Right cardiac atrium (tissue), 5 donors: ENCODE measurements around the gene MYOC. TPM values are rescaled to one million over a fixed set of nuclear protein-coding genes. Genes with fewer than 3 reads are reported as not detected.
"Not testable (repeated sequence)": the region's sequence is repeated elsewhere in the genome, so short reads cannot be mapped to it uniquely, and the experiment has no call there.

ENCODE experiments used
- ATAC-seq, 2 donors: fragments of 200-7000 bp; cut with Tn5 transposase; one replicate each; pipeline versions ENCODE4 v1.8.0 to v1.9.1; 2020; ENCODE audit warnings: moderate library complexity in 2 of 2, mild to moderate bottlenecking in 1 of 2
- DNase-seq, 3 donors: peaks; one replicate each; pipeline ENCODE4 v3.0.0-alpha.2; 2020
- H3K27ac ChIP-seq: one replicate; pipeline ENCODE4 v1.5.1; 2013; ENCODE audit warnings: mild to moderate bottlenecking, low read length, control low read depth, moderate library complexity
- H3K27me3 ChIP-seq: one replicate; pipeline ENCODE4 v1.6.1; 2013; ENCODE audit not compliant: control insufficient read depth, insufficient read depth
- H3K4me1 ChIP-seq: one replicate; pipeline ENCODE4 v1.6.1; 2013; ENCODE audit warnings: low read length; ENCODE audit not compliant: control insufficient read depth, insufficient read depth
- H3K4me3 ChIP-seq: one replicate; pipeline ENCODE4 v1.5.1; 2013; ENCODE audit warnings: low read length, control low read depth
- H3K9me3 ChIP-seq: one replicate; pipeline ENCODE4 v1.6.1; 2013; ENCODE audit warnings: low read length; ENCODE audit not compliant: control insufficient read depth
- WGBS: extraction: QIAGEN DNeasy Blood & Tissue Kit; methylation state at CpG from one replicate; pipeline ENCODE4 v1.1.7; 2013; 5-methylcytosine and 5-hydroxymethylcytosine counted together
- intact Hi-C, 4 donors: fragments of 100-400 bp; cut with DNase I; formaldehyde crosslinking; loops; one replicate each; pipeline versions ENCODE4 v1.11.0 to v1.14.0; 2022 to 2023
- polyA plus RNA-seq: library from polyadenylated mRNA; stranded (reverse); fragments of 200-250 nt; gene quantifications from one replicate; pipeline ENCODE4 v1.2.3, GENCODE V29; 2013
- total RNA-seq, 4 donors: library from RNA; stranded (reverse); fragmentation: NEBNext Ultra II Directional; extraction: Animal tissue kit (Norgen Biotek cat#: 25700); gene quantifications; one replicate each; pipeline ENCODE4 v1.2.1, GENCODE V29; 2021
- donor health status: healthy with polysubstance abuse.
- donor health status: DM: no; HTN: yes; CAD: no.
- donor health status: DM: no; HTN: no; CAD: no.
- donor health status: DM: no; HTN: yes; CAD: no; lungs with severe emphysema.
- donor health status: DM: yes; HTN: yes; CAD: no.

MYOC gene
- total and polyA plus RNA-seq, 5 donors: 3.3 to 8.3 (median 4.3) TPM

GRCh38 chr1:171606402-171606941 is 46.0 kb downstream of the MYOC start:
- no peak for ATAC-seq
- H3K4me1 ChIP-seq: no peaks in the 10 kb centered on the region

DNA sequence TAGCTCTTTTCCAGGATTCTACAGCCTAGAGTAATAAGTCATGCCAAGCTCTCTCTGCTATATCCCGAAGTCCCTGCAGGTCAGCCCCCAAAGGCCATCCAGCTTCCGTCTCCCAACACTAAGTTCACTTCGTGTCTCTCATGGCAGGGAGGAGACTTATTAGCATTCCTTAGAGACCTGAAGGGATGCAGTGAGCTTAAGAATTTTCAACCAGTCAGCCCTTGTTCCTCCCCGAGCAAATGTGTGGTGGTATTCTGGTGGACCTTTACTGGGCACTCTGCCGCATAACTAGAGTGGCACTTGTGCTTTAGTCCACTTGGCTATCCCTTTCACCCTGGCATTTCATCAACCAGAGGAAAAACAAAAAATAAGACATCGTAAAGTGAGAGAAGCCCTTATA is 49.4 kb downstream of the MYOC start:
- H3K4me3 ChIP-seq, H3K4me1 ChIP-seq, DNase-seq, H3K27me3 ChIP-seq, intact Hi-C loops, H3K27ac ChIP-seq, ATAC-seq, H3K9me3 ChIP-seq: not testable (repeated sequence)
- WGBS: 76% methylated on average over 6 of the region's 6 CpGs

More at GRCh38 chr1:171606402-171606941, 46.0 kb downstream of the MYOC start:
- Histone ChIP-seq H3K4me3 (no peak overlapping the region), H3K9me3 (no peaks in the 10 kb centered on the region), H3K27ac (no peak overlapping the region), H3K27me3 (no peaks in the 10 kb centered on the region)
- 75% methylated on average over 10 of the region's 10 CpGs for WGBS
- no peak for DNase-seq
- intact Hi-C loops: no loop called here

GRCh38 chr1:171600862-171601261 is 51.6 kb downstream of the MYOC start:
- ATAC-seq (no peak), DNase-seq (no peak)
- H3K27ac ChIP-seq: no peak overlapping the region
- no peaks in the 10 kb centered on the region for H3K27me3 ChIP-seq
- H3K9me3 ChIP-seq: no peaks in the 10 kb centered on the region
- intact Hi-C loops: no loop called here
- H3K4me3 ChIP-seq: no peak overlapping the region
- no peaks in the 10 kb centered on the region for H3K4me1 ChIP-seq
- WGBS: 94% methylated on average over 13 of the region's 13 CpGs

DNA sequence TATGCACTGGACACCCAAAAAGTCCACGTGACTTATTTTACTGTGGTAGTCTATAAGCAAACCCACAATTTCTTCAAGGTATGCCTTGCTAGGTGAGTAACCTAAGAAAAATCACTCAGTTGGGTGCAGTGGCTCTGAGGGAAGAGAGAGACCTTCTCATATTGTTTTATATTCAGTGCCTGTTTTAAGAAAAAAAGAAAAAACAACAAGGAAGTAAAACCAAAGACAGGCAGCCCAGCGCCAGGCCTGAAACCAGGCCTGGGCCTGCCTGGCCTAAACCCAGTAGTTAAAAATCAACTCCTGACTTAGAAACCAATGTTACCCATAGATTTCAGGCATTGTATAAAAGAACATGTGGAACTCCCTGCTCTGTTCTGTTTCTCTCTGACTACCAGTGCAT is 52.2 kb downstream of the MYOC start:
- H3K9me3 ChIP-seq, ATAC-seq, H3K27me3 ChIP-seq, H3K27ac ChIP-seq, intact Hi-C loops, H3K4me3 ChIP-seq, H3K4me1 ChIP-seq, DNase-seq: not testable (repeated sequence)
- 96% methylated on average over 2 of the region's 2 CpGs for WGBS

DNA sequence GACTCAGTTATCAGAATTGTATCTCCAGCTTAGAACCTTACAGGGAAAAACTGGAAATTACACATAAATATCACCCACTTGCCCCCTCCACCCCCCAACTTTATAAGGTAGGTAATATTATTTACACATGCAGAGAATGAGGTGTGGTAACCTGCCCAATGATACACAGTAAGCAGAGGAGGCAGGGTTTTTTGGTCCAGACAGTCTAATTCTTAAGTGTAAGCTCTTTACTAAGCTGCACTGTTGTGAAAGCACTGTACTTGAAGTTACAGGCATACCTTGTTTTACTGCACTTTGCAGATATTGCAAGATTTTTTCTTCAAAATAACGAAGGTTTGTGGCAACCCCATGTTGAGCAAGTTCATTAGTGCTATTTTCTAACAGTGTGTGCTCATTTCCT is 55.3 kb downstream of the MYOC start:
- Histone ChIP-seq H3K4me1 (no peaks in the 10 kb centered on the region), H3K4me3 (no peak overlapping the region), H3K27ac (no peak overlapping the region), H3K9me3 (no peaks in the 10 kb centered on the region), H3K27me3 (no peaks in the 10 kb centered on the region)
- intact Hi-C loops: no loop called here
- ATAC-seq (no peak), DNase-seq (no peak)
- WGBS: 71% methylated on average over 1 of the region's 1 CpG

- no peaks in the 10 kb centered on the region for H3K9me3 ChIP-seq
- H3K4me1 ChIP-seq: no peaks in the 10 kb centered on the region
- H3K27me3 ChIP-seq: no peaks in the 10 kb centered on the region
- intact Hi-C loops: no loop called here
- H3K27ac ChIP-seq: no peak overlapping the region
- ATAC-seq: no peak
- DNase-seq: no peak
- 97% methylated on average over 2 of the region's 2 CpGs for WGBS
- H3K4me3 ChIP-seq: no peak overlapping the region
These were observed 55.8 kb downstream of the MYOC start for GRCh38 chr1:171596705-171597104.

- ATAC-seq (no peak), DNase-seq (no peak)
- Histone ChIP-seq H3K4me1 (no peaks in the 10 kb centered on the region), H3K4me3 (no peak overlapping the region), H3K27ac (no peak overlapping the region), H3K27me3 (no peaks in the 10 kb centered on the region), H3K9me3 (no peaks in the 10 kb centered on the region)
- intact Hi-C loops: no loop called here
- WGBS: 100% methylated on average over 1 of the region's 1 CpG
These were observed 56.4 kb downstream of the MYOC start for GRCh38 chr1:171596119-171596518.

DNA sequence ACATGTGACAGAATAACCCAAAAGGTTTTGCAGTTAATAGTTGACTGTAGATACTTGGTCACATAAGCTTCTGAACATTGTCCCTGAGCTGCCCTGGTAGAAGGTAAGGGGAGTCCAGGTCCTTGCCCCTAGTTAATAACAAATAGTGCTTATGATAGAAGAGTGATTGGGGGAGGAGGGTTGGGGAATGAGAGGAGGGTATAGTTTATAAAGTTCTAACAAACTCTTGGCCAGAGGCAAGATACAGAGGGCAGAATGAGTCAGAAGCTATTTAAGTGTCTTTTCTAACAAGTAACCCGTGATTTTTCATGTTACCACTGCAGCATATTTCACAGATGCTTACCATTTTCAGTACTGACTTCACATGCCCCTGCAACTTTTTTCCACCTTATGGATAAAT is 57.2 kb downstream of the MYOC start:
- no peak overlapping the region for H3K4me3 ChIP-seq
- H3K9me3 ChIP-seq: no peaks in the 10 kb centered on the region
- no peaks in the 10 kb centered on the region for H3K27me3 ChIP-seq
- intact Hi-C loops: no loop called here
- no peak for DNase-seq
- no peaks in the 10 kb centered on the region for H3K4me1 ChIP-seq
- H3K27ac ChIP-seq: no peak overlapping the region
- WGBS: 78% methylated on average over 1 of the region's 1 CpG
- ATAC-seq: no peak

- no peaks in the 10 kb centered on the region for H3K9me3 ChIP-seq
- intact Hi-C loops: no loop called here
- no peak overlapping the region for H3K27ac ChIP-seq
- DNase-seq (no peak), ATAC-seq (no peak)
- 65% methylated on average over 1 of the region's 1 CpG for WGBS
- no peak overlapping the region for H3K4me3 ChIP-seq
- no peaks in the 10 kb centered on the region for H3K27me3 ChIP-seq
- H3K4me1 ChIP-seq: no peaks in the 10 kb centered on the region
These were observed 62.5 kb downstream of the MYOC start for GRCh38 chr1:171590022-171590421.

- Histone ChIP-seq H3K27ac (no peak overlapping the region), H3K4me1 (no peaks in the 10 kb centered on the region), H3K9me3 (no peaks in the 10 kb centered on the region), H3K27me3 (no peaks in the 10 kb centered on the region), H3K4me3 (no peak overlapping the region)
- intact Hi-C loops: no loop called here
- WGBS: 88% methylated on average over 2 of the region's 2 CpGs
- no peak for ATAC-seq
- DNase-seq: no peak
These were observed 64.3 kb downstream of the MYOC start for GRCh38 chr1:171588230-171588629.

- no peaks in the 10 kb centered on the region for H3K9me3 ChIP-seq
- H3K27me3 ChIP-seq: no peaks in the 10 kb centered on the region
- 95% methylated on average over 9 of the region's 9 CpGs for WGBS
- no peaks in the 10 kb centered on the region for H3K4me1 ChIP-seq
- H3K4me3 ChIP-seq: no peak overlapping the region
- intact Hi-C loops: no loop called here
- ATAC-seq (no peak), DNase-seq (no peak)
- no peak overlapping the region for H3K27ac ChIP-seq
These were observed 66.8 kb downstream of the MYOC start for GRCh38 chr1:171585715-171586114.
